Endodermal cell (in vitro differentiated cells): ENCODE results near the gene AQP10. TPM values are rescaled to one million over a fixed set of nuclear protein-coding genes. Genes with fewer than 3 reads are reported as not detected.
"Not testable (repeated sequence)": the region's sequence is repeated elsewhere in the genome, so short reads cannot be mapped to it uniquely, and the experiment has no call there.

Experiments used
- DNase-seq: peaks from one replicate; pipeline ENCODE4 v3.0.0-alpha.2; 2017
- H3K27ac ChIP-seq: 2 replicates; pipeline ENCODE4 v1.5.1; 2013; ENCODE audit warnings: mild to moderate bottlenecking, low read depth, low read length, moderate library complexity
- H3K27me3 ChIP-seq: 2 replicates; pipeline ENCODE4 v1.6.1; 2013; ENCODE audit warnings: mild to moderate bottlenecking, low read length, moderate library complexity; ENCODE audit not compliant: insufficient read depth, control insufficient read depth, poor library complexity, severe bottlenecking
- H3K36me3 ChIP-seq: 2 replicates; pipeline ENCODE4 v1.7.0; 2013; ENCODE audit warnings: mild to moderate bottlenecking, low read length, moderate library complexity; ENCODE audit not compliant: control insufficient read depth, insufficient read depth
- H3K4me1 ChIP-seq: one replicate; pipeline ENCODE4 v1.7.0; 2013; ENCODE audit warnings: low read length; ENCODE audit not compliant: control insufficient read depth, insufficient read depth
- H3K4me3 ChIP-seq: 2 replicates; pipeline ENCODE4 v1.5.1; 2013; ENCODE audit warnings: mild to moderate bottlenecking, low read length, moderate library complexity
- H3K9ac ChIP-seq: 2 replicates; pipeline ENCODE4 v1.6.1; 2013; ENCODE audit warnings: mild to moderate bottlenecking, low read length, moderate library complexity; ENCODE audit not compliant: poor library complexity, severe bottlenecking; ENCODE audit errors: extremely low read depth
- H3K9me3 ChIP-seq: 2 replicates; pipeline ENCODE4 v1.6.1; 2013; ENCODE audit warnings: mild to moderate bottlenecking, low read length, moderate library complexity; ENCODE audit not compliant: control insufficient read depth
- H3K27ac Mint-ChIP-seq: 2 replicates; pipeline ENCODE4 v1.8.0; 2020; ENCODE audit warnings: mixed read lengths
- H3K27me3 Mint-ChIP-seq: 2 replicates; pipeline ENCODE4 v1.8.0; 2021; ENCODE audit warnings: mild to moderate bottlenecking, mixed read lengths; ENCODE audit not compliant: insufficient read depth
- H3K36me3 Mint-ChIP-seq: 2 replicates; pipeline ENCODE4 v1.8.0; 2020; ENCODE audit warnings: low read depth, mixed read lengths
- H3K4me1 Mint-ChIP-seq: 2 replicates; pipeline ENCODE4 v1.8.0; 2020; ENCODE audit warnings: mixed read lengths
- H3K4me3 Mint-ChIP-seq: 2 replicates; pipeline ENCODE4 v1.8.0; 2020; ENCODE audit warnings: mild to moderate bottlenecking, moderate library complexity, mixed read lengths
- H3K9me3 Mint-ChIP-seq: 2 replicates; pipeline ENCODE4 v1.8.0; 2020; ENCODE audit warnings: mild to moderate bottlenecking, mixed read lengths
- CTCF ChIP-seq: fragments of 200-600 bp; sonication (generic); conservative IDR thresholded peaks from 2 replicates; pipeline ENCODE4 v1.5.0; 2021; ENCODE audit warnings: antibody characterized with exemption, mild to moderate bottlenecking
- WGBS, 2 experiments: methylation state at CpG; one replicate each; pipeline versions ENCODE4 v1.1.5 to v1.1.7; 2013; ENCODE audit warnings: missing lambda C conversion rate in 2 of 2, mixed read lengths in 1 of 2; ENCODE audit not compliant: insufficient coverage in 1 of 2, insufficient read length in 1 of 2; 5-methylcytosine and 5-hydroxymethylcytosine counted together
- total RNA-seq, 2 donors: library from RNA; stranded (reverse); fragmentation: NEBNext Ultra II Directional in 1 of 2; extraction: Animal tissue kit (Norgen Biotek cat#: 25700) in 1 of 2; gene quantifications; 2 replicates in 1 of 2; 3 replicates in 1 of 2; pipeline ENCODE4 v1.2.1, GENCODE V29; 2021

AQP10 gene
- total RNA-seq, 2 donors from 2014 or later = not detected

GRCh38 chr1:154361357-154361756 lies 40.5 kb downstream of the AQP10 start:
- Histone ChIP-seq H3K4me1 (no peaks in the 10 kb centered on the region), H3K36me3 (no peaks in the 10 kb centered on the region), H3K27me3 (no peaks in the 10 kb centered on the region), H3K27ac (no peak overlapping the region), H3K9me3 (peaks cover 9% of the 10 kb centered on the region), H3K4me3 (no peak overlapping the region), H3K9ac (no peak overlapping the region)
- Mint-ChIP-seq H3K4me1 (peaks cover 7% of the 10 kb centered on the region), H3K9me3 (peaks cover 3% of the 10 kb centered on the region), H3K27ac (no peak overlapping the region), H3K36me3 (no peaks in the 10 kb centered on the region), H3K27me3 (peaks cover 2% of the 10 kb centered on the region), H3K4me3 (no peak overlapping the region)
- WGBS, 2 experiments = 83 to 94% methylated on average over 3 of the region's 3 CpGs
- DNase-seq = no peak
- TF ChIP-seq CTCF = no peak

GRCh38 chr1:154371436-154371835 lies 50.5 kb downstream of the AQP10 start:
- H3K4me3 ChIP-seq = no peak overlapping the region
- H3K4me1 ChIP-seq = no peaks in the 10 kb centered on the region
- H3K27ac Mint-ChIP-seq = no peak overlapping the region
- 94 to 95% methylated on average over 5 to 6 of the region's 6 CpGs for WGBS, 2 experiments
- H3K27ac ChIP-seq = no peak overlapping the region
- H3K36me3 ChIP-seq = no peaks in the 10 kb centered on the region
- no peaks in the 10 kb centered on the region for H3K36me3 Mint-ChIP-seq
- H3K4me3 Mint-ChIP-seq = no peak overlapping the region
- no peaks in the 10 kb centered on the region for H3K27me3 Mint-ChIP-seq
- no peaks in the 10 kb centered on the region for H3K27me3 ChIP-seq
- peaks cover 3% of the 10 kb centered on the region for H3K9me3 Mint-ChIP-seq
- H3K9ac ChIP-seq = no peak overlapping the region
- no peak for DNase-seq
- no peak for TF ChIP-seq CTCF
- no peaks in the 10 kb centered on the region for H3K4me1 Mint-ChIP-seq
- H3K9me3 ChIP-seq = peaks cover 4% of the 10 kb centered on the region

- not testable (repeated sequence) for H3K9ac ChIP-seq, H3K27me3 ChIP-seq, H3K4me1 ChIP-seq, H3K4me1 Mint-ChIP-seq, H3K36me3 ChIP-seq, H3K36me3 Mint-ChIP-seq, H3K4me3 ChIP-seq, H3K9me3 ChIP-seq, H3K27me3 Mint-ChIP-seq, H3K9me3 Mint-ChIP-seq, H3K27ac ChIP-seq, H3K27ac Mint-ChIP-seq, H3K4me3 Mint-ChIP-seq, DNase-seq
- WGBS, 2 experiments = 89 to 97% methylated on average over 6 of the region's 7 CpGs
Observed at GRCh38 chr1:154373777-154374357, 53.0 kb downstream of the AQP10 start.

Other genes starting within 250 kb of the AQP10 start
- gene NUP210L, start 166.0 kb upstream of the AQP10 start, total RNA-seq = under 1 TPM; 0.07 to 0.11 TPM
- gene TPM3, start 129.0 kb upstream of the AQP10 start, total RNA-seq = 100 to 1,000 TPM; 597 to 679 TPM
- not detected for gene CFAP141, start 114.8 kb upstream of the AQP10 start, total RNA-seq
- 100 to 1,000 TPM; 198 to 224 TPM for gene UBAP2L, start 100.1 kb upstream of the AQP10 start, total RNA-seq
- 10 to 100 TPM; 55.7 to 59.4 TPM for gene HAX1, start 48.5 kb upstream of the AQP10 start, total RNA-seq
- 10 to 100 TPM; 34.1 to 41.5 TPM for gene ATP8B2, start 4.4 kb downstream of the AQP10 start, total RNA-seq
- gene IL6R, start 84.2 kb downstream of the AQP10 start, total RNA-seq = 1 to 10 TPM in 1 of 2 donors, under 1 TPM in 1; 0.77 to 1.0 TPM
- not detected for gene TDRD10, start 181.1 kb downstream of the AQP10 start, total RNA-seq
- gene SHE, start 181.3 kb downstream of the AQP10 start, total RNA-seq = under 1 TPM; 0.24 to 0.35 TPM
- gene UBE2Q1, start 237.6 kb downstream of the AQP10 start, total RNA-seq = 10 to 100 TPM; 83.0 to 94.7 TPM
- under 1 TPM; 0.18 to 0.55 TPM for gene CHRNB2, start 246.7 kb downstream of the AQP10 start, total RNA-seq